ENCODE data around the gene PITHD1.
"Not testable (repeated sequence)": the region's sequence is repeated elsewhere in the genome, so short reads cannot be mapped to it uniquely, and the experiment has no call there.

Gene PITHD1

DNA sequence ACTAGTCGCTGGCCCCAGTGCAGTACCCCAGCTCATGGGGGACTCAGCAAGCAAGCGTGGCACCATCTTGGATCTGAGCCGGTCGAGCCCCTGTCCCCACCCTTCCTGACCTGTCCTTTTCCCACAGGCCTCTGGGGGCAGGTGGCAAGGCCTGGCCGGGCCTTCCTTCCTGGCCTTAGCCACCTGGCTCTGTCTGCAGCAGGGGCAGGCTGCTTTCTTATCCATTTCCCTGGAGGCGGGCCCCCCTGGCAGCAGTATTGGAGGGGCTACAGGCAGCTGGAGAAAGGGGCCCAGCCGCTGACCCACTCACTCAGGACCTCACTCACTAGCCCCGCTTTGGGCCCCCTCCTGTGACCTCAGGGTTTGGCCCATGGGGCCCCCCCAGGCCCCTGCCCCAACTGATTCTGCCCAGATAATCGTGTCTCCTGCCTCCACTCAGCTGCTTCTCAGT lies 16.5 kb downstream of the PITHD1 start:
- no CpG with 5 or more reads among the region's 9 CpGs for WGBS (ENCODE audit: extremely low coverage, insufficient coverage, low lambda C conversion rate)
- H3K23ac ChIP-seq (ENCODE audit: low read length); H3K4me2 ChIP-seq (ENCODE audit: low read length); H2BK5ac ChIP-seq (ENCODE audit: low read length); H3K4me1 ChIP-seq (ENCODE audit: control insufficient read depth, low read depth, low read length); H3K9ac ChIP-seq (ENCODE audit: low read length); H3K4ac ChIP-seq (ENCODE audit: low read depth, low read length); H2BK15ac ChIP-seq (replicated peaks; ENCODE audit: low read depth); H3K27ac ChIP-seq (ENCODE audit: low read depth, low read length); H4K5ac ChIP-seq (ENCODE audit: low read length); H2BK120ac ChIP-seq (ENCODE audit: low read depth, low read length); DNase-seq; H3K56ac ChIP-seq (ENCODE audit: low read length); H3K18ac ChIP-seq (ENCODE audit: low read length); H3K27me3 ChIP-seq (ENCODE audit: insufficient read depth, low read length, poor library complexity); H3K36me3 ChIP-seq (ENCODE audit: control insufficient read depth, insufficient read depth, low read length); H2AK5ac ChIP-seq (ENCODE audit: low read length); H3K4me3 ChIP-seq (ENCODE audit: low read length); H4K8ac ChIP-seq (ENCODE audit: low read depth, low read length); H3K79me1 ChIP-seq (ENCODE audit: low read length): not testable (repeated sequence)
- H3K79me2 ChIP-seq (ENCODE audit: control insufficient read depth, insufficient read depth, low read length), result peaks cover 18% of the 10 kb centered on the region

DNA sequence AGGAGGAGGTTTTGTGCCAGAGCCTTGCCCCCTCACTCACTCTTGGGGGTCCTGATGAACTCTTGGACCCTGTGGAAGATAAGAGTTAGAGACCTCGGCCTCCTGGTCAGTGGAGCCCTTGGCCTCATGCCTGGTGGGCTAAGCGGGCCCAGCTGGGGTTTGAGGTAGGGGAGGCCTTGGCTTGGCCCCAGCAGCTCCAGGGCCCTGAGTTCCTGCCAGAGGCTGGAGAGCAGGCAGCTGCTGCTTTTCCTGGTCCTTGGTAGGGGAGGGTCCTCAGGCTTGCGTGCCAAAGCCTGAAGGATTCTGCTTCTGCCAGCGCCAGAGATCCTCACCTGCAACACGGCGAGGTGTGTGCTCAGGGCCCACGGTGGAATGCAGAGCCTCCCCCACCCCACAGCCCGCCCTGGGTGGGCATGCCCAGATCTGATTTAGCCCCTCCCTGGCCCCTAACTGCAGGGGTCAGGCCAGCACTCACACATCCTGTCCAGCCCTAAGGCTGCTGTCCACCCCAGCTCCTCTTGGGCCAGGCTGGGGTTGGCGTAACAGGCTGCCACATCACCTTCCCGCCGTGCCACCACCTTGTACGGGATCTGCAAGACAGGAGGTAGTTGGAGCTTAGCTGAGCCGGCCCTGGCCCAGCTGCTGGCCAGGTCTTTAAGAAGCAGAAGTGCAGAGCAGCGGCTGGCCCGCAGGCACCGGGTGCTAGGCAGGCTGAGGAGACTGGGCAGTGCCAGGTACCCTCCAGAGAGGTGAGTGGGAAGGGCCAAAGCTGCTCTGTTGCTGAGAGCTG lies 17.7 kb downstream of the PITHD1 start:
- no peak overlapping the region for H3K56ac ChIP-seq (ENCODE audit: low read length)
- no peak for DNase-seq
- H2BK120ac ChIP-seq (ENCODE audit: low read depth, low read length), result no peak overlapping the region
- no peak overlapping the region for H2BK15ac ChIP-seq (replicated peaks; ENCODE audit: low read depth)
- H3K4me1 ChIP-seq (ENCODE audit: control insufficient read depth, low read depth, low read length), result peaks cover 1% of the 10 kb centered on the region
- no peak overlapping the region for H4K5ac ChIP-seq (ENCODE audit: low read length)
- H3K23ac ChIP-seq (ENCODE audit: low read length), result no peak overlapping the region
- H2BK5ac ChIP-seq (ENCODE audit: low read length), result no peak overlapping the region
- no peak overlapping the region for H4K8ac ChIP-seq (ENCODE audit: low read depth, low read length)
- H3K18ac ChIP-seq (ENCODE audit: low read length), result no peak overlapping the region
- no peaks in the 10 kb centered on the region for H3K27me3 ChIP-seq (ENCODE audit: insufficient read depth, low read length, poor library complexity)
- no peak overlapping the region for H2AK5ac ChIP-seq (ENCODE audit: low read length)
- no CpG with 5 or more reads among the region's 16 CpGs for WGBS (ENCODE audit: extremely low coverage, insufficient coverage, low lambda C conversion rate)
- no peak overlapping the region for H3K4ac ChIP-seq (ENCODE audit: low read depth, low read length)
- H3K79me1 ChIP-seq (ENCODE audit: low read length), result peaks cover 3% of the 10 kb centered on the region
- H3K27ac ChIP-seq (ENCODE audit: low read depth, low read length), result no peak overlapping the region
- H3K79me2 ChIP-seq (ENCODE audit: control insufficient read depth, insufficient read depth, low read length), result peaks cover 18% of the 10 kb centered on the region
- peaks cover 5% of the 10 kb centered on the region for H3K36me3 ChIP-seq (ENCODE audit: control insufficient read depth, insufficient read depth, low read length)
- no peak overlapping the region for H3K4me3 ChIP-seq (ENCODE audit: low read length)
- no peak overlapping the region for H3K4me2 ChIP-seq (ENCODE audit: low read length)
- no peak overlapping the region for H3K9ac ChIP-seq (ENCODE audit: low read length)

DNA sequence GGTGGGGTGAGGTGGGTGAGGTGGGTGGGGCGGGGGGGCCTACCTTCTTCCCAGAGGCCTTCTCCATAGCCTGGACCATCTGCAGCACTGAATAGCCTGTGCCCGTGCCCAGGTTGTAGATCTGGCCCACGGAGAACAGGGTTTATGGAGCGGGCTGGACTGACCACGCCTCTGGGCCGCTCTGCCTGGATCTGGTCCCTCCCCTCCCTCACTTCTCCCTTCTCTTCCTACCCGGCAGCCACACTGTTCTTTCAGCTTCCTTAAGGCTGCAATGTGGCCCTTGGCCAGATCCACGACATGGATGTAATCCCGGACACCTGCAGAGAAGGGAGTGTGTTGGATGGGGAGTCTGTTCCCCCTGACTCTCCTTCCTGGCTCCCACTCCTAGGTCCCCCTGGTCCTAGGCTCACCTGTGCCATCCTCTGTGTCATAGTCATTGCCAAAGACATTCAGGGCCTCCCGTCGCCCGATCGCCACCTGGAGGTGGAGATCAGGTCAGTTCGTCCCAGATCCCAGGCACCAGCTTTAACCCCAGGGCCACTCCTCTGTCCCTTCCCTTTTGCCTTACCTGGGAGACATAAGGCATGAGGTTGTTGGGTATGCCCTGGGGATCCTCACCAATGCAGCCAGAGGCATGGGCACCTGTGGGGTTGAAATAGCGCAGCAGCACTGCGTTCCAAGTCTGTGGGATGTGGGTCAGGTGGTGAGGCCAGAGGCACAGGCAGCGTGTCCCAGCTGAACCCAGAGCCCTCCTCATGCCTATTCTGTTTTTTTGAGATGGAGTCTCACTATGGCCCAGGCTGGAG lies 18.5 kb downstream of the PITHD1 start:
- Histone ChIP-seq H3K56ac (ENCODE audit: low read length) (no peak overlapping the region), H2BK120ac (ENCODE audit: low read depth, low read length) (no peak overlapping the region), H3K27ac (ENCODE audit: low read depth, low read length) (no peak overlapping the region), H3K79me1 (ENCODE audit: low read length) (peaks cover 3% of the 10 kb centered on the region), H3K36me3 (ENCODE audit: control insufficient read depth, insufficient read depth, low read length) (peaks cover 5% of the 10 kb centered on the region), H3K23ac (ENCODE audit: low read length) (no peak overlapping the region), H3K4me3 (ENCODE audit: low read length) (no peak overlapping the region), H3K79me2 (ENCODE audit: control insufficient read depth, insufficient read depth, low read length) (peaks cover 14% of the 10 kb centered on the region), H3K4ac (ENCODE audit: low read depth, low read length) (no peak overlapping the region), H2AK5ac (ENCODE audit: low read length) (no peak overlapping the region), H3K9ac (ENCODE audit: low read length) (no peak overlapping the region), H3K4me2 (ENCODE audit: low read length) (no peak overlapping the region), H3K18ac (ENCODE audit: low read length) (no peak overlapping the region), H4K8ac (ENCODE audit: low read depth, low read length) (no peak overlapping the region), H4K5ac (ENCODE audit: low read length) (no peak overlapping the region), H3K27me3 (ENCODE audit: insufficient read depth, low read length, poor library complexity) (no peaks in the 10 kb centered on the region), H3K4me1 (ENCODE audit: control insufficient read depth, low read depth, low read length) (peaks cover 1% of the 10 kb centered on the region), H2BK5ac (ENCODE audit: low read length) (no peak overlapping the region), H2BK15ac (replicated peaks; ENCODE audit: low read depth) (no peak overlapping the region)
- no CpG with 5 or more reads among the region's 17 CpGs for WGBS (ENCODE audit: extremely low coverage, insufficient coverage, low lambda C conversion rate)
- DNase-seq, result no peak

DNA sequence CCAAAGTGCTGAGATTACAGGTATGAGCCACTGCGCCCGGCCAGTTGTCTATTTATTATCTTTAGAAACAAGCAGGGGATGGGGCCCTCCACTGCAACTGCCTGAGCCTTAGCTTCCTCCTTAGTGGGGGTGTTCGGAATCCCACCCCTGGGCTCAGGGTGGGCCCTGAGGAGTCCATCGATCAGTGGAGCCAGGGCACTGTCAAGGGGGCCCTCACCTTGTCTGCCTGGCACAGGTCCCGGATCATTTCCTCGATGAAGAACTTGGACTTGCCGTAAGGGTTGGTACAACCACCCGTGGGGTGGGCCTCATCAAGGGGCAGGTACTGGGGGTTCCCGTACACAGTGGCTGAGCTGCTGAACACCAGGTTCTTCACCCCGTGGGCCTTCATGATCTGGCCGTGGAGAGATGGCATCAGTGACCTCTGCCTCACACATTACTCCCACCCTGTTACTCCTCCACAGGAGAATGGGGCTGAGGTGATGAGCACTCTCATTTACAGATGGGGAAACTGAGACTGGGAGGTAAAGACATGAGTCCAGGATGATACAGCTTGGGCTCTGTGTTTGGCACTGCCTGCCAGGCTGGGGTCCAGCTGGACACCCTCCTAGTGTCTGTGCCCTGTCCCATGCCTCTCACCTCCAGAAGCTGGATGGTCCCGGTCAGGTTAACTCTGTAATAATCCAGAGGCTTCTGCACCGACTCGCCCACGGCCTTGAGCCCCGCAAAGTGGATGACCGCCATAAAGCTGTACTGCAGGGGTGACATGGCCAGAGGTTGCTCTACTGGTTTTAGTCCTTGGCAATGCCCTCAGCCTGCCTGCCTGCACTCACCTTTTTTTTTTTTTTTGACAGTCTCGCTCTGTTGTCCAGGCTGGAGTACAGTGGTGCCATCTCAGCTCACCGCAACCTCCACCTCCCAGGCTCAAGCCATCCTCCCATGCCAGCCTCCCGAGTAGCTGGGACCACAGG lies 19.5 kb downstream of the PITHD1 start:
- no peak overlapping the region for H3K4ac ChIP-seq (ENCODE audit: low read depth, low read length)
- H3K4me2 ChIP-seq (ENCODE audit: low read length), result no peak overlapping the region
- H3K79me2 ChIP-seq (ENCODE audit: control insufficient read depth, insufficient read depth, low read length), result peaks cover 6% of the 10 kb centered on the region
- no peaks in the 10 kb centered on the region for H3K27me3 ChIP-seq (ENCODE audit: insufficient read depth, low read length, poor library complexity)
- H2AK5ac ChIP-seq (ENCODE audit: low read length), result no peak overlapping the region
- H3K23ac ChIP-seq (ENCODE audit: low read length), result no peak overlapping the region
- no CpG with 5 or more reads among the region's 20 CpGs for WGBS (ENCODE audit: extremely low coverage, insufficient coverage, low lambda C conversion rate)
- H3K9ac ChIP-seq (ENCODE audit: low read length), result no peak overlapping the region
- no peak overlapping the region for H4K5ac ChIP-seq (ENCODE audit: low read length)
- H3K36me3 ChIP-seq (ENCODE audit: control insufficient read depth, insufficient read depth, low read length), result peaks cover 5% of the 10 kb centered on the region
- H4K8ac ChIP-seq (ENCODE audit: low read depth, low read length), result no peak overlapping the region
- no peak overlapping the region for H2BK15ac ChIP-seq (replicated peaks; ENCODE audit: low read depth)
- H3K79me1 ChIP-seq (ENCODE audit: low read length), result peaks cover 3% of the 10 kb centered on the region
- H3K27ac ChIP-seq (ENCODE audit: low read depth, low read length), result no peak overlapping the region
- H3K4me1 ChIP-seq (ENCODE audit: control insufficient read depth, low read depth, low read length), result peaks cover 1% of the 10 kb centered on the region
- no peak overlapping the region for H2BK120ac ChIP-seq (ENCODE audit: low read depth, low read length)
- no peak for DNase-seq
- H3K4me3 ChIP-seq (ENCODE audit: low read length), result no peak overlapping the region
- H2BK5ac ChIP-seq (ENCODE audit: low read length), result no peak overlapping the region
- no peak overlapping the region for H3K56ac ChIP-seq (ENCODE audit: low read length)
- no peak overlapping the region for H3K18ac ChIP-seq (ENCODE audit: low read length)

DNA sequence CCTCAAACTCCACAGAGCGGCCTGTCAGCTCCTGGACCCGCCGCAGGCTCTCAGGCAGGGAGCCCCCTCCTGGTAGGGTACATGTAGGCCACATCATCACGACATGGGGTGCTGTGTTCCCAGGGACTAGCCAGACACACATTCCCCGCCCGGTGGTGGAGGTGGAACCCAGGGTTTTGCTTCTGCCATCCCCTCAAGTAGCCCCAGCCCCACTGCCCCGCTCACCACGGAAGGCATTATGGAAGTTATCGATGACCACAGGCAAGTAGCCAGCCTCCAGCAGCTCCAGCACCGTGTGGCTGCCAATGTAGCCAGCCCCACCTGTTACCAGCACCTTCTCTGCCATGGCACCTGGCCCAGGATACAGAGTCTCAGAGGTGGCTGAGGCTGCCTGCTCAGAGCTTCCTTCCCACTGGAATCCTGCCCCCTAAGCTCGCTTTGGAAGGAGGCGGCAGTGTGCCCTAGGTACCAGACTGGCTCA lies 20.5 kb downstream of the PITHD1 start:
- no peaks in the 10 kb centered on the region for H3K79me2 ChIP-seq (ENCODE audit: control insufficient read depth, insufficient read depth, low read length)
- no peaks in the 10 kb centered on the region for H3K79me1 ChIP-seq (ENCODE audit: low read length)
- no peak overlapping the region for H3K23ac ChIP-seq (ENCODE audit: low read length)
- WGBS (ENCODE audit: extremely low coverage, insufficient coverage, low lambda C conversion rate), result no CpG with 5 or more reads among the region's 12 CpGs
- no peak overlapping the region for H3K4me3 ChIP-seq (ENCODE audit: low read length)
- H3K27me3 ChIP-seq (ENCODE audit: insufficient read depth, low read length, poor library complexity), result no peaks in the 10 kb centered on the region
- no peak overlapping the region for H3K4ac ChIP-seq (ENCODE audit: low read depth, low read length)
- H2AK5ac ChIP-seq (ENCODE audit: low read length), result no peak overlapping the region
- H3K27ac ChIP-seq (ENCODE audit: low read depth, low read length), result no peak overlapping the region
- H3K9ac ChIP-seq (ENCODE audit: low read length), result no peak overlapping the region
- H4K8ac ChIP-seq (ENCODE audit: low read depth, low read length), result no peak overlapping the region
- peaks cover 1% of the 10 kb centered on the region for H3K4me1 ChIP-seq (ENCODE audit: control insufficient read depth, low read depth, low read length)
- H3K4me2 ChIP-seq (ENCODE audit: low read length), result no peak overlapping the region
- no peak overlapping the region for H2BK120ac ChIP-seq (ENCODE audit: low read depth, low read length)
- DNase-seq, result peak; percentile 30
- no peak overlapping the region for H2BK15ac ChIP-seq (replicated peaks; ENCODE audit: low read depth)
- H3K56ac ChIP-seq (ENCODE audit: low read length), result peak overlapping the region; percentile 11
- H3K18ac ChIP-seq (ENCODE audit: low read length), result no peak overlapping the region
- H2BK5ac ChIP-seq (ENCODE audit: low read length), result no peak overlapping the region
- peaks cover 2% of the 10 kb centered on the region for H3K36me3 ChIP-seq (ENCODE audit: control insufficient read depth, insufficient read depth, low read length)
- H4K5ac ChIP-seq (ENCODE audit: low read length), result no peak overlapping the region
